Trophoblast cell (in vitro differentiated cells and primary cell): ENCODE results near the gene UPK3A.

Source experiments
- DNase-seq, 2 donors: peaks; one replicate each; pipeline ENCODE4 v3.0.0-alpha.2; 2016
- H2AFZ ChIP-seq: 2 replicates; pipeline ENCODE4 v1.6.1; 2013; ENCODE audit warnings: low read length, moderate library complexity, mild to moderate bottlenecking; ENCODE audit not compliant: insufficient read depth, poor library complexity
- H2AK5ac ChIP-seq: 2 replicates; pipeline ENCODE4 v1.6.1; 2013; ENCODE audit warnings: mild to moderate bottlenecking, low read length
- H2BK120ac ChIP-seq: 2 replicates; pipeline ENCODE4 v1.6.1; 2013; ENCODE audit warnings: low read length, mild to moderate bottlenecking, moderate library complexity; ENCODE audit not compliant: insufficient read depth, poor library complexity
- H2BK12ac ChIP-seq: 2 replicates; pipeline ENCODE4 v1.6.1; 2013; ENCODE audit warnings: mild to moderate bottlenecking, low read length, moderate library complexity
- H2BK5ac ChIP-seq: 2 replicates; pipeline ENCODE4 v1.6.1; 2013; ENCODE audit warnings: low read length, low read depth, moderate library complexity, mild to moderate bottlenecking; ENCODE audit not compliant: poor library complexity
- H3K14ac ChIP-seq: 2 replicates; pipeline ENCODE4 v1.6.1; 2013; ENCODE audit warnings: mild to moderate bottlenecking, low read length
- H3K18ac ChIP-seq: 2 replicates; pipeline ENCODE4 v1.6.1; 2013; ENCODE audit warnings: mild to moderate bottlenecking, low read length
- H3K23ac ChIP-seq: 2 replicates; pipeline ENCODE4 v1.6.1; 2013; ENCODE audit warnings: low read length
- H3K27ac ChIP-seq: 2 replicates; pipeline ENCODE4 v1.5.1; 2013; ENCODE audit warnings: low read depth, mild to moderate bottlenecking, inconsistent platforms, low read length, moderate library complexity
- H3K27me3 ChIP-seq: 2 replicates; pipeline ENCODE4 v1.6.1; 2013; ENCODE audit warnings: inconsistent platforms, mild to moderate bottlenecking, low read length, moderate library complexity; ENCODE audit not compliant: insufficient read depth
- H3K36me3 ChIP-seq, 2 experiments: 1 replicate in 1 of 2; 2 replicates in 1 of 2; pipeline ENCODE4 v1.6.1; 2013; ENCODE audit warnings: low read length in 2 of 2, mild to moderate bottlenecking in 2 of 2, moderate library complexity in 1 of 2; ENCODE audit not compliant: insufficient read depth in 2 of 2, control insufficient read depth in 1 of 2
- H3K4ac ChIP-seq: 2 replicates; pipeline ENCODE4 v1.6.1; 2013; ENCODE audit warnings: low read depth, mild to moderate bottlenecking, low read length, moderate library complexity
- H3K4me1 ChIP-seq, 2 experiments: 1 replicate in 1 of 2; 2 replicates in 1 of 2; pipeline ENCODE4 v1.6.1; 2013; ENCODE audit warnings: low read length in 2 of 2, mild to moderate bottlenecking in 2 of 2, moderate library complexity in 1 of 2; ENCODE audit not compliant: insufficient read depth in 2 of 2, control insufficient read depth in 1 of 2
- H3K4me2 ChIP-seq: 2 replicates; pipeline ENCODE4 v1.6.1; 2013; ENCODE audit warnings: inconsistent platforms, mild to moderate bottlenecking, low read length, moderate library complexity
- H3K4me3 ChIP-seq: 2 replicates; pipeline ENCODE4 v1.5.1; 2013; ENCODE audit warnings: mild to moderate bottlenecking, low read depth, low read length, inconsistent platforms
- H3K79me1 ChIP-seq: one replicate; pipeline ENCODE4 v1.6.1; 2013; ENCODE audit warnings: low read length
- H3K79me2 ChIP-seq: 2 replicates; pipeline ENCODE4 v1.6.1; 2013; ENCODE audit warnings: low read length, mild to moderate bottlenecking; ENCODE audit not compliant: control insufficient read depth, insufficient read depth, poor library complexity
- H3K9ac ChIP-seq: 2 replicates; pipeline ENCODE4 v1.6.1; 2013; ENCODE audit warnings: mild to moderate bottlenecking, low read length
- H3K9me3 ChIP-seq: 2 replicates; pipeline ENCODE4 v1.6.1; 2013; ENCODE audit warnings: low read depth, mild to moderate bottlenecking, control low read depth, inconsistent platforms, low read length; ENCODE audit not compliant: insufficient read depth
- H4K12ac ChIP-seq: 2 replicates; pipeline ENCODE4 v1.6.1; 2013; ENCODE audit warnings: low read depth, mild to moderate bottlenecking, low read length, moderate library complexity
- H4K8ac ChIP-seq: 2 replicates; pipeline ENCODE4 v1.6.1; 2013; ENCODE audit warnings: low read depth, mild to moderate bottlenecking, low read length, moderate library complexity
- H4K91ac ChIP-seq: one replicate; pipeline ENCODE4 v1.6.1; 2013; ENCODE audit warnings: low read depth, mild to moderate bottlenecking, low read length, moderate library complexity
- WGBS: extraction: QIAGEN DNeasy Blood & Tissue Kit; methylation state at CpG from one replicate; pipeline ENCODE4 v1.1.7; 2013; ENCODE audit warnings: missing lambda C conversion rate; ENCODE audit not compliant: insufficient read length, insufficient coverage; ENCODE audit errors: extremely low coverage; 5-methylcytosine and 5-hydroxymethylcytosine counted together

UPK3A gene

DNA sequence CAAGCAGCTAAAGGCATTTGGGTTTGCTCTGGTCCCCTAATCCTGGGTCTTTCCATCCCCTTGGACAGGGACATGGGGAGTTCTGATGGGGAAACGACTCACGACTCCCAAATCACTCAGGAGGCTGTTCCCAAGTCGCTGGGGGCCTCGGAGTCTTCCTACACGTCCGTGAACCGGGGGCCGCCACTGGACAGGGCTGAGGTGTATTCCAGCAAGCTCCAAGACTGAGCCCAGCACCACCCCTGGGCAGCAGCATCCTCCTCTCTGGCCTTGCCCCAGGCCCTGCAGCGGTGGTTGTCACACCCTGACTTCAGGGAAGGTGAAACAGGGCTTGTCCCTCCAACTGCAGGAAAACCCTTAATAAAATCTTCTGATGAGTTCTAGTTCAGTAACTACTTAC lies 10.7 kb downstream of the UPK3A start:
- Histone ChIP-seq H3K4ac (no peak overlapping the region), H4K91ac (no peak overlapping the region), H3K9ac (no peak overlapping the region), H3K4me2 (no peak overlapping the region), H2BK120ac (no peak overlapping the region), H2BK5ac (no peak overlapping the region), H3K23ac (no peak overlapping the region), H2AFZ (no peak overlapping the region), H4K8ac (no peak overlapping the region), H3K36me3 (no peaks in the 10 kb centered on the region), H3K4me1 (no peaks in the 10 kb centered on the region), H4K12ac (no peak overlapping the region), H3K14ac (no peak overlapping the region), H3K27ac (no peak overlapping the region), H3K79me1 (no peaks in the 10 kb centered on the region), H2BK12ac (no peak overlapping the region), H2AK5ac (no peak overlapping the region), H3K27me3 (no peaks in the 10 kb centered on the region), H3K79me2 (no peaks in the 10 kb centered on the region), H3K18ac (no peak overlapping the region), H3K4me3 (no peak overlapping the region), H3K9me3 (peaks cover 7% of the 10 kb centered on the region)
- no CpG with 5 or more reads among the region's 9 CpGs for WGBS
- no peak for DNase-seq

GRCh38 chr22:45296628-45297297 lies 12.0 kb downstream of the UPK3A start:
- Histone ChIP-seq H3K36me3 (no peaks in the 10 kb centered on the region), H3K27ac (no peak overlapping the region), H3K14ac (no peak overlapping the region), H3K9me3 (no peaks in the 10 kb centered on the region), H3K4me2 (no peak overlapping the region), H2AFZ (no peak overlapping the region), H2BK5ac (no peak overlapping the region), H3K18ac (no peak overlapping the region), H3K79me2 (no peaks in the 10 kb centered on the region), H3K4me1 (no peaks in the 10 kb centered on the region), H3K4ac (no peak overlapping the region), H3K23ac (no peak overlapping the region), H4K8ac (no peak overlapping the region), H3K4me3 (no peak overlapping the region), H3K27me3 (no peaks in the 10 kb centered on the region), H2AK5ac (no peak overlapping the region), H4K91ac (no peak overlapping the region), H3K79me1 (no peaks in the 10 kb centered on the region), H2BK120ac (no peak overlapping the region), H2BK12ac (no peak overlapping the region), H3K9ac (no peak overlapping the region), H4K12ac (no peak overlapping the region)
- no peak for DNase-seq
- no CpG with 5 or more reads among the region's 13 CpGs for WGBS

DNA sequence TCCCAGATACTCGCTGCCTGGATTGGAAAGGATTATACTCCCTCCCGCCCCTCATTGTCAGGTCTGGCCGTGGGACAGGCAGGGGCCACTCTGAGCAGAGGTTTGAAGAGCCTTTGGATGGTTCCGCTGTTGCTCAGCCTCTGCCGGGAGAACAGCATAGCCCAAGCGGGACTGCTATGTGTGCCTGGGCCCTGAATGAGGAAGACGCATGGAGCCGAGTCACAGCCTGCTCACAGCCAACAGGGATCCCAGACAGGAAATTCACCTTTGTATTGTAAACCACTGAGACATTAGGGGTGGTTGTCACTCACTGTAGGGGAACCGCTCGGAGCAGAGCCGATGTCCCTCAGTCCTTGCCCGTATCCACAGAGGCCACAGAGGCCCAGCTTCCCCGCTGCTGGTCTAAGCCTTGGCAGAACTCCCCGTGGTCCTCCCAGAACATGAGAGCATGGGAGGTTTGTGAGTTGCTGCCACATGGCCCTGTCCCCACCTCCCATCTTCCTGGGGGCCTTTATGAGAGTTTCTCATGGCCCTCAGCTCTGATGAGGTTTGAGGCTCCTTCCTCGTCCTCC lies 14.3 kb downstream of the UPK3A start:
- Histone ChIP-seq H3K4me1 (no peaks in the 10 kb centered on the region), H3K27ac (no peak overlapping the region), H3K14ac (peak overlapping the region; percentile 17), H2AFZ (no peak overlapping the region), H4K91ac (peak overlapping the region; percentile 9), H3K27me3 (no peaks in the 10 kb centered on the region), H4K8ac (peak overlapping the region; percentile 51), H2BK12ac (peak overlapping the region; percentile 30), H3K4me2 (no peak overlapping the region), H3K79me2 (no peaks in the 10 kb centered on the region), H2BK120ac (no peak overlapping the region), H3K18ac (no peak overlapping the region), H3K9ac (no peak overlapping the region), H3K23ac (no peak overlapping the region), H3K36me3 (no peaks in the 10 kb centered on the region), H3K4ac (no peak overlapping the region), H4K12ac (no peak overlapping the region), H3K79me1 (no peaks in the 10 kb centered on the region), H2BK5ac (no peak overlapping the region), H3K9me3 (no peaks in the 10 kb centered on the region), H3K4me3 (no peak overlapping the region), H2AK5ac (peak overlapping the region; percentile 47)
- WGBS, result no CpG with 5 or more reads among the region's 15 CpGs
- DNase-seq, result no peak

- no peak overlapping the region for H2BK12ac ChIP-seq
- no peak overlapping the region for H4K8ac ChIP-seq
- WGBS, result no CpG with 5 or more reads among the region's 8 CpGs
- no peaks in the 10 kb centered on the region for H3K27me3 ChIP-seq
- no peak for DNase-seq
- H3K4ac ChIP-seq, result no peak overlapping the region
- no peaks in the 10 kb centered on the region for H3K79me1 ChIP-seq
- H2BK5ac ChIP-seq, result no peak overlapping the region
- H4K91ac ChIP-seq, result no peak overlapping the region
- no peak overlapping the region for H2AK5ac ChIP-seq
- H3K27ac ChIP-seq, result no peak overlapping the region
- H3K36me3 ChIP-seq, result no peaks in the 10 kb centered on the region
- no peaks in the 10 kb centered on the region for H3K4me1 ChIP-seq
- H4K12ac ChIP-seq, result no peak overlapping the region
- H3K9me3 ChIP-seq, result no peaks in the 10 kb centered on the region
- H2BK120ac ChIP-seq, result no peak overlapping the region
- H3K9ac ChIP-seq, result no peak overlapping the region
- no peak overlapping the region for H2AFZ ChIP-seq
- no peak overlapping the region for H3K4me3 ChIP-seq
- H3K79me2 ChIP-seq, result no peaks in the 10 kb centered on the region
- no peak overlapping the region for H3K14ac ChIP-seq
- no peak overlapping the region for H3K23ac ChIP-seq
- no peak overlapping the region for H3K18ac ChIP-seq
- H3K4me2 ChIP-seq, result no peak overlapping the region
These were observed 18.0 kb downstream of the UPK3A start for GRCh38 chr22:45302751-45303150.
